ENCODE measurements around the gene NEMP1. TPM values are rescaled to one million over a fixed set of nuclear protein-coding genes. Genes with fewer than 3 reads are reported as not detected.

Gene NEMP1
- total and polyA plus RNA-seq, 2 of the 13 experiments (the other 11 are each of a cell fraction or from before 2014, with no cell fraction given), result 11.4 to 12.9 TPM

- no peak for TF ChIP-seq FLYWCH1 (CRISPR knock-in tag; IDR thresholded peaks at IDR 0.05)
Observed at GRCh38 chr12:57110104-57111030, 31.8 kb upstream of the NEMP1 start (continued).

GRCh38 chr12:57109207-57110103 is 30.9 kb upstream of the NEMP1 start:
- H3K27ac ChIP-seq (ENCODE audit: extremely low read length, insufficient read depth, low read length), result peak overlapping the region; percentile 82

More at GRCh38 chr12:57109207-57110103, 30.9 kb upstream of the NEMP1 start:
- no peak for DNase-seq (ENCODE audit: low spot score)
- H2AFZ ChIP-seq (ENCODE audit: low read length), result no peak overlapping the region
- WGBS (ENCODE audit: low lambda C conversion rate), result 77% methylated on average over 7 of the region's 7 CpGs
- ChIA-PET CTCF (ENCODE audit: low intra/inter-chr PET ratio, low total read pairs) (interaction anchor here (1.3 kb wide), 1 partner anchor 40 kb away, joined by 3 read pairs; no protein-coding TSS in a partner anchor), POLR2A (interaction anchor here (0.8 to 5.9 kb wide), 8 partner anchors 11 to 120 kb away, joined by 3 to 309 read pairs (median 104); partner anchors contain the start of genes LRP1, NAB2, NEMP1 and SHMT2)
- no peak for FAIRE-seq
- H4K20me1 ChIP-seq (ENCODE audit: insufficient read depth, low read length), result no peaks in the 10 kb centered on the region
- peak overlapping the region; percentile 83; the same call in 1 of the 2 replicates for H3K9ac ChIP-seq (ENCODE audit: insufficient read depth, low read depth, low read length)
- ATAC-seq, result no peak
- peaks cover 7 to 12% of the 10 kb centered on the region in 2 experiments; a peak in 4 of 5 replicates for H3K36me3 ChIP-seq (replicated peaks in 1 of 2; ENCODE audit: control insufficient read depth in 1 of 2, insufficient read depth in 2 of 2, low read length in 2 of 2)
- H3K4me3 ChIP-seq (replicated peaks in 1 of 3; ENCODE audit: insufficient read depth in 1 of 3, low read depth in 2 of 3, low read length in 3 of 3), result peak overlapping the region in 2 of 3 experiments; percentile 72 to 91; a peak in 4 of 6 replicates
- no peaks in the 10 kb centered on the region; a peak in 1 of 5 replicates for H3K27me3 ChIP-seq (ENCODE audit: control insufficient read depth in 1 of 2, insufficient read depth in 2 of 2, low read length in 2 of 2)
- H3K4me1 ChIP-seq (ENCODE audit: insufficient read depth, low read length), result peaks cover 46% of the 10 kb centered on the region
- no peaks in the 10 kb centered on the region for H3K79me2 ChIP-seq (ENCODE audit: insufficient read depth, low read length)
- intact Hi-C loops (cut with micrococcal nuclease; ENCODE audit: unreplicated experiment) (loop anchor here (2.0 kb wide), 1 partner anchor 21 kb away; the partner anchor contains the start of gene NAB2), in situ Hi-C loops (cut with HindIII; ENCODE audit: extremely low pct_ligation_motif_present, low pct_unique_long_range_greater_than_20kb) (loop anchor here (5.0 kb wide), 2 partner anchors 37 to 102 kb away; partner anchors contain the start of gene ZBTB39)
- H3K9me3 ChIP-seq (ENCODE audit: low read length), result no peaks in the 10 kb centered on the region
- no TSS peak for BruUV-seq (replicated peaks)
- TF ChIP-seq ZNF629 (CRISPR knock-in tag; conservative IDR thresholded peaks at IDR 0.05) (peak; percentile 81), TAF1 (CRISPR knock-in tag; IDR thresholded peaks at IDR 0.05) (no peak), THAP7 (CRISPR knock-in tag; IDR thresholded peaks at IDR 0.05) (no peak), LRRFIP1 (CRISPR knock-in tag; conservative IDR thresholded peaks at IDR 0.05) (no peak), ZIK1 (CRISPR knock-in tag; IDR thresholded peaks at IDR 0.05; ENCODE audit: borderline replicate concordance, low read depth) (no peak), IRF2 (CRISPR knock-in tag; IDR thresholded peaks at IDR 0.05) (no peak)
- peak overlapping the region; percentile 99 for H3K4me2 ChIP-seq (ENCODE audit: low read depth, low read length)

All from HepG2 (cell line).